ENCODE data around the gene PDCD4.
A peak's percentile ranks its signal among the peaks of the same experiment; 100 is the strongest.

The PDCD4 gene

GRCh38 chr10:110860576-110861241, 11.0 kb upstream of the PDCD4 start:
- H3K4me3 ChIP-seq (ENCODE audit: low read depth, low read length), result no peak overlapping the region
- TF ChIP-seq, protein P1, sequence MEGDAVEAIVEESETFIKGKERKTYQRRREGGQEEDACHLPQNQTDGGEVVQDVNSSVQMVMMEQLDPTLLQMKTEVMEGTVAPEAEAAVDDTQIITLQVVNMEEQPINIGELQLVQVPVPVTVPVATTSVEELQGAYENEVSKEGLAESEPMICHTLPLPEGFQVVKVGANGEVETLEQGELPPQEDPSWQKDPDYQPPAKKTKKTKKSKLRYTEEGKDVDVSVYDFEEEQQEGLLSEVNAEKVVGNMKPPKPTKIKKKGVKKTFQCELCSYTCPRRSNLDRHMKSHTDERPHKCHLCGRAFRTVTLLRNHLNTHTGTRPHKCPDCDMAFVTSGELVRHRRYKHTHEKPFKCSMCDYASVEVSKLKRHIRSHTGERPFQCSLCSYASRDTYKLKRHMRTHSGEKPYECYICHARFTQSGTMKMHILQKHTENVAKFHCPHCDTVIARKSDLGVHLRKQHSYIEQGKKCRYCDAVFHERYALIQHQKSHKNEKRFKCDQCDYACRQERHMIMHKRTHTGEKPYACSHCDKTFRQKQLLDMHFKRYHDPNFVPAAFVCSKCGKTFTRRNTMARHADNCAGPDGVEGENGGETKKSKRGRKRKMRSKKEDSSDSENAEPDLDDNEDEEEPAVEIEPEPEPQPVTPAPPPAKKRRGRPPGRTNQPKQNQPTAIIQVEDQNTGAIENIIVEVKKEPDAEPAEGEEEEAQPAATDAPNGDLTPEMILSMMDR (IDR thresholded peaks at IDR 0.05; ENCODE audit: low read depth, low read length, missing control alignments), result no peak
- peak; percentile 89 for DNase-seq (ENCODE audit: low read depth)

- H3K4me3 ChIP-seq (ENCODE audit: low read depth, low read length), result no peak overlapping the region
- TF ChIP-seq, protein P1 (IDR thresholded peaks at IDR 0.05; ENCODE audit: low read depth, low read length, missing control alignments), result no peak
- DNase-seq (ENCODE audit: low read depth), result no peak
Observed at GRCh38 chr10:110861476-110861875, 10.3 kb upstream of the PDCD4 start.

DNA sequence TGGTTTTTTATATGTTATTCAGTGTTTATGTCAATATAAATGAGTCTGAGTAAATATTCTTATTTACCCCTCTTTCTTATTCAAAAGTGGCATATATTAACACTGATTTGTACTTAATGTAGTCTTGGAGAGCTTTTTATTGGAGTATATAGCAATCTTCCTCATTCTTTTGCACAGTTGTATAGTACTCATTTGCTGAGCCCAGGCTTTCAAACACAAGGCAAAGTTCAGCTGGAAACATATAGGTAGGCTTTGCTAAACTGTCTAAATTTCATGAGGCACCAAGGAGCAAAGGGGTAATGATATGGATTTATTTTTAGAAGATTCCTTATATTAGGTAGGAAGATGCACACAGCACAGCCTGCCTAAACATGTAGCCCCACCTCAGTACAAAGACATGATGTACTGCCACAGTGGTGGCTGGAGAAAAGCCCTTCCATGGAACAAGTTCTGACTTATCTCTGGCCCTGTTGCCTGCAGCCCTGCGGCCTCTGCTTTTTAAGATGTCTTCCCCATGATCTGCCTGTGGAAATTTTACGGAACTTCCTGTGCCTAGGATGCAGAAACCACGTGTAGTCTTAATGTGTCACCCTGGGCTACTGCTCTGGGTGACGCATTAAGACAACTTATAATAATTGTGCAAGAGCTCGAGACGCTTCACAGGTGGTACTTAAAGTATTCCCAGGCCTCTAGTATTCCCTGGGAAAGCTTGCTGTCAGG, 9.6 kb upstream of the PDCD4 start:
- TF ChIP-seq, protein P1 (IDR thresholded peaks at IDR 0.05; ENCODE audit: low read depth, low read length, missing control alignments), result no peak
- no peak for DNase-seq (ENCODE audit: low read depth)
- H3K4me3 ChIP-seq (ENCODE audit: low read depth, low read length), result no peak overlapping the region

DNA sequence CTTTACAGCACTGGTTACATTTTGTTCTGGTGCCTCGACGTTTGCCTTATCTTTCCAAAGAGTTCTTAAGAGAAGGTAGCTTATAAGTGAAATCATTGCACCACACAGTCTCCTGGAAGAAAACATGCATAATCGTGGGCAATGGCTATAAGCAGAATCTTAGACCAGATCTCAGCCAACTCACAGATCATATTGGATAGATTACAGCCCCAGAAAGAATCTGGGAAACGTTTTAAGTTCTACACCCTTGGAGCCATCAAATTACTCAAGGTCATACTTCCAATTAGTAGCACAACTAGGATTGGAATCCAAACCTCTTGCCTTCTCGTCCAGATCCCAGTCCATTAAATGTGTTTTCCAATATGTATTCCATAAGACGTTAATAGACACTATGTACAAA, 8.8 kb upstream of the PDCD4 start:
- TF ChIP-seq, protein P1 (IDR thresholded peaks at IDR 0.05; ENCODE audit: low read depth, low read length, missing control alignments), result no peak

GRCh38 chr10:110863361-110863760, 8.4 kb upstream of the PDCD4 start:
- TF ChIP-seq, protein P1 (IDR thresholded peaks at IDR 0.05; ENCODE audit: low read depth, low read length, missing control alignments), result no peak
- no peak for DNase-seq (ENCODE audit: low read depth)
- no peak overlapping the region for H3K4me3 ChIP-seq (ENCODE audit: low read depth, low read length)

More for the DNA sequence above, 8.8 kb upstream of the PDCD4 start:
- no peak overlapping the region for H3K4me3 ChIP-seq (ENCODE audit: low read depth, low read length)
- no peak for DNase-seq (ENCODE audit: low read depth)

DNA sequence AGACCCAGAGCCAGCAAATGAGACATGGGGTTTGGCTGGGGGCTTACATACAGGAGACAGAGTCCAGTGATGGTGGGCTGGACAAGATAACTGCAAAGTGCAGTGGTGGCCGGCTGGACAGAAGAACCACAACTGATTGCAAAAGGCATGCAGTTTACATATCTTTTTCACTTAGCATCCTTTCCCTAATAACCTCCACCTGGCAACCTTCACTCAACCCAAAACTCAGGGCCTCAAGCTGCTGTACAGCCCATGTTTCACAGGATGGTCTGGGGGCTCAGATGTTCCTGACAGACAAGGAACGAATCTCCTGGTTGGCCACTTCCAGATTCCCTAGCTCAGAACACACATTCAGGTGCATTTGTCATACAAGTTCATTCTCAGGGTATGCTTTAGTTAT, 7.8 kb upstream of the PDCD4 start:
- no peak overlapping the region for H3K4me3 ChIP-seq (ENCODE audit: low read depth, low read length)
- DNase-seq (ENCODE audit: low read depth), result no peak
- TF ChIP-seq, protein P1 (IDR thresholded peaks at IDR 0.05; ENCODE audit: low read depth, low read length, missing control alignments), result no peak
